H1 (cell line): Measurements from ENCODE around the gene SLC13A2. TPM values are rescaled to one million over a fixed set of nuclear protein-coding genes. Genes with fewer than 3 reads are reported as not detected.
A peak's percentile ranks its signal among the peaks of the same experiment; 100 is the strongest.

Experiments
- CTCF ChIA-PET: fragments of 300-600 bp; sonication (Branson Sonifier 250); formaldehyde crosslinking; loops from one replicate; lab custom pipeline; 2021; ENCODE audit not compliant: partially characterized antibody; lab: Charles Lee
- POLR2A ChIA-PET: fragments of 300-600 bp; sonication (Branson Sonifier 250); formaldehyde crosslinking; loops from one replicate; lab custom pipeline; 2021; ENCODE audit warnings: inconsistent platforms; ENCODE audit not compliant: partially characterized antibody; lab: Charles Lee
- DNase-seq, 2 experiments: peaks; one replicate each; pipeline versions ENCODE4 v3.0.0 to v3.0.0-alpha.2; 2010 to 2022; ENCODE audit warnings: low spot score in 2 of 2, low read depth in 1 of 2, mixed read lengths in 1 of 2
- FAIRE-seq: peaks from 2 replicates; lab custom pipeline; 2011; peaks lifted over from hg19 to GRCh38; lab: Jason Lieb, UNC
- H2AFZ ChIP-seq: 2 replicates; pipeline ENCODE4 v1.8.1; 2012; ENCODE audit warnings: low read length, inconsistent platforms
- H2AK5ac ChIP-seq: 2 replicates; pipeline ENCODE4 v1.6.1; 2013; ENCODE audit warnings: low read depth, low read length
- H2BK120ac ChIP-seq: replicated peaks from 2 replicates; pipeline ENCODE3; 2013; ENCODE audit warnings: low read depth, low read length, inconsistent platforms
- H2BK12ac ChIP-seq: 2 replicates; pipeline ENCODE4 v1.6.1; 2013; ENCODE audit warnings: low read depth, low read length
- H2BK15ac ChIP-seq: 2 replicates; pipeline ENCODE4 v1.6.1; 2013; ENCODE audit warnings: low read length
- H2BK20ac ChIP-seq: 2 replicates; pipeline ENCODE4 v1.6.1; 2013; ENCODE audit warnings: low read length
- H2BK5ac ChIP-seq: 2 replicates; pipeline ENCODE4 v1.6.1; 2013; ENCODE audit warnings: low read depth, low read length
- H3K14ac ChIP-seq: 2 replicates; pipeline ENCODE4 v1.6.1; 2013; ENCODE audit warnings: inconsistent platforms; ENCODE audit not compliant: insufficient read length
- H3K18ac ChIP-seq: 2 replicates; pipeline ENCODE4 v1.6.1; 2013; ENCODE audit warnings: low read length; ENCODE audit errors: extremely low read depth
- H3K23ac ChIP-seq: 2 replicates; pipeline ENCODE4 v1.6.1; 2013; ENCODE audit warnings: inconsistent platforms; ENCODE audit not compliant: insufficient read length
- H3K23me2 ChIP-seq: 2 replicates; pipeline ENCODE4 v1.6.1; 2013; ENCODE audit warnings: low read depth, low read length
- H3K27ac ChIP-seq: 2 replicates; pipeline ENCODE4 v1.6.1; 2011; ENCODE audit warnings: low read depth, low read length, inconsistent platforms
- H3K27me3 ChIP-seq, 4 experiments: replicated peaks in 1 of 4; 1 replicate in 1 of 4; 2 replicates in 3 of 4; pipeline versions ENCODE4 v1.6.1 to v1.8.1; 2011 to 2013; ENCODE audit warnings: low read length in 3 of 4, mild to moderate bottlenecking in 3 of 4, inconsistent platforms in 2 of 4, mixed read lengths in 2 of 4, moderate library complexity in 1 of 4; ENCODE audit not compliant: control insufficient read depth in 3 of 4, insufficient read depth in 3 of 4; ENCODE audit errors: extremely low read depth in 1 of 4
- H3K36me3 ChIP-seq, 4 experiments: 2 replicates each; pipeline versions ENCODE4 v1.6.1 to v1.8.1; 2011 to 2013; ENCODE audit warnings: mild to moderate bottlenecking in 4 of 4, low read length in 3 of 4, moderate library complexity in 2 of 4, control low read depth in 1 of 4, inconsistent platforms in 1 of 4; ENCODE audit not compliant: insufficient read depth in 4 of 4, control insufficient read depth in 2 of 4
- H3K4ac ChIP-seq: replicated peaks from 2 replicates; pipeline ENCODE3; 2013; ENCODE audit warnings: low read length, low read depth, mixed read lengths, inconsistent platforms; ENCODE audit not compliant: insufficient read length
- H3K4me1 ChIP-seq, 4 experiments: replicated peaks in 1 of 4; 1 replicate in 1 of 4; 2 replicates in 3 of 4; pipeline versions ENCODE4 v1.6.1 to v1.8.1; 2011 to 2013; ENCODE audit warnings: low read length in 3 of 4, inconsistent platforms in 2 of 4, mixed read lengths in 1 of 4; ENCODE audit not compliant: insufficient read depth in 4 of 4, control insufficient read depth in 3 of 4
- H3K4me2 ChIP-seq, 2 experiments: 2 replicates each; pipeline versions ENCODE4 v1.6.1 to v1.8.1; 2011 to 2013; ENCODE audit warnings: low read depth in 2 of 2, low read length in 2 of 2, control low read depth in 1 of 2, inconsistent platforms in 1 of 2, mild to moderate bottlenecking in 1 of 2; ENCODE audit not compliant: insufficient read depth in 1 of 2
- H3K4me3 ChIP-seq, 4 experiments: fragments of 200-600, 300-600 bp in 1 of 4; sonication (generic), shearing (Covaris generic), sonication (Bioruptor Twin) in 1 of 4; 2 replicates each; pipeline versions ENCODE4 v1.5.1 to v1.8.1; 2011 to 2016; ENCODE audit warnings: low read length in 4 of 4, low read depth in 3 of 4, control low read depth in 2 of 4, inconsistent platforms in 2 of 4, mild to moderate bottlenecking in 2 of 4, mixed read lengths in 1 of 4, moderate library complexity in 1 of 4; ENCODE audit not compliant: insufficient read depth in 2 of 4; ENCODE audit errors: extremely low read depth in 1 of 4
- H3K56ac ChIP-seq: replicated peaks from 2 replicates; pipeline ENCODE3; 2013; ENCODE audit warnings: low read depth, mild to moderate bottlenecking, mixed read lengths, low read length, inconsistent platforms; ENCODE audit not compliant: insufficient read length
- H3K79me1 ChIP-seq: 2 replicates; pipeline ENCODE4 v1.6.1; 2013; ENCODE audit warnings: low read depth, low read length, control low read depth
- H3K79me2 ChIP-seq, 2 experiments: 2 replicates each; pipeline versions ENCODE4 v1.6.1 to v1.8.1; 2012 to 2013; ENCODE audit warnings: low read length in 2 of 2, mild to moderate bottlenecking in 2 of 2, inconsistent platforms in 1 of 2; ENCODE audit not compliant: insufficient read depth in 2 of 2, control insufficient read depth in 1 of 2
- H3K9ac ChIP-seq, 4 experiments: replicated peaks in 1 of 4; 1 replicate in 1 of 4; 2 replicates in 3 of 4; pipeline versions ENCODE4 v1.6.1 to v1.8.1; 2011 to 2013; ENCODE audit warnings: low read depth in 3 of 4, low read length in 3 of 4, control low read depth in 2 of 4, mild to moderate bottlenecking in 2 of 4, moderate library complexity in 2 of 4, inconsistent platforms in 1 of 4; ENCODE audit errors: extremely low read depth in 1 of 4
- H3K9me3 ChIP-seq, 2 experiments: 2 replicates each; pipeline versions ENCODE4 v1.6.1 to v1.8.1; 2012 to 2013; ENCODE audit warnings: mild to moderate bottlenecking in 2 of 2, moderate library complexity in 2 of 2, control low read depth in 1 of 2, inconsistent platforms in 1 of 2, low read depth in 1 of 2, low read length in 1 of 2, mixed read lengths in 1 of 2; ENCODE audit not compliant: insufficient read depth in 2 of 2
- H4K20me1 ChIP-seq, 2 experiments: replicated peaks in 1 of 2; 2 replicates each; pipeline versions ENCODE3 to v1.8.1; 2011 to 2013; ENCODE audit warnings: inconsistent platforms in 2 of 2, low read length in 2 of 2, mild to moderate bottlenecking in 1 of 2; ENCODE audit not compliant: insufficient read depth in 2 of 2, control insufficient read depth in 1 of 2
- H4K5ac ChIP-seq: 2 replicates; pipeline ENCODE4 v1.6.1; 2013; ENCODE audit warnings: low read length, low read depth, mixed read lengths, inconsistent platforms; ENCODE audit not compliant: insufficient read length
- H4K8ac ChIP-seq: 2 replicates; pipeline ENCODE4 v1.8.0; 2013; ENCODE audit warnings: mild to moderate bottlenecking, moderate library complexity, low read length, inconsistent platforms; ENCODE audit not compliant: insufficient read depth; ENCODE audit errors: extremely low read depth
- H4K91ac ChIP-seq: replicated peaks from 2 replicates; pipeline ENCODE3; 2013; ENCODE audit warnings: low read length, mixed read lengths, inconsistent platforms; ENCODE audit not compliant: insufficient read length
- CHD1 ChIP-seq: IDR thresholded peaks from 2 replicates; pipeline ENCODE4 v1.6.1; 2012; ENCODE audit warnings: low read depth, low read length, improper control_type of control experiment
- RAD21 ChIP-seq, 2 experiments: IDR thresholded peaks in 1 of 2; conservative IDR thresholded peaks in 1 of 2; 2 replicates each; pipeline ENCODE4 v1.6.1; 2011; ENCODE audit warnings: low read depth in 2 of 2, low read length in 2 of 2, improper control_type of control experiment in 1 of 2, inconsistent platforms in 1 of 2, mild to moderate bottlenecking in 1 of 2, moderate library complexity in 1 of 2
- WGBS, 2 experiments: shearing (Covaris generic) in 1 of 2; methylation state at CpG; one replicate each; pipeline versions ENCODE4 v1.1.6 to v1.1.7; 2013 to 2015; ENCODE audit warnings: low lambda C conversion rate in 2 of 2, mixed read lengths in 2 of 2, inconsistent platforms in 1 of 2, low coverage in 1 of 2, missing lambda C conversion rate in 1 of 2; ENCODE audit not compliant: insufficient replicate concordance in 2 of 2, insufficient coverage in 1 of 2, insufficient read length in 1 of 2; ENCODE audit errors: extremely low coverage in 1 of 2, missing lambda C conversion rate in 1 of 2; 5-methylcytosine and 5-hydroxymethylcytosine counted together
- polyA plus RNA-seq, 7 experiments: library from polyadenylated mRNA; depleted of rRNA in 3 of 7; stranded (reverse) in 5 of 7; unstranded in 2 of 7; fragments of >200 nt in 5 of 7; fragments of 200-250 nt in 2 of 7; gene quantifications; 1 replicate in 5 of 7; 2 replicates in 1 of 7; 4 replicates in 1 of 7; pipeline versions ENCODE4 v1.2.1 to v1.2.3, GENCODE V29; 2011 to 2013; ENCODE audit warnings: missing spikeins in 2 of 7, mixed read lengths in 2 of 7
- total RNA-seq: library from RNA; stranded (reverse); fragmentation: NEBNext Ultra II Directional; extraction: Animal tissue kit (Norgen Biotek cat#: 25700); gene quantifications from 2 replicates; pipeline ENCODE4 v1.2.1, GENCODE V29; 2021
- TF ChIP-seq, protein P1 (sequence below), 3 experiments: IDR thresholded peaks; 1 replicate in 2 of 3; 2 replicates in 1 of 3; pipeline versions ENCODE4 v1.5.1 to v1.6.1; 2011; ENCODE audit warnings: low read length in 3 of 3, mild to moderate bottlenecking in 3 of 3, inconsistent platforms in 2 of 3, low read depth in 1 of 3, moderate library complexity in 1 of 3; ENCODE audit not compliant: insufficient read depth in 1 of 3; ENCODE audit errors: control extremely low read depth in 1 of 3

SLC13A2 gene
- total and polyA plus RNA-seq, 2 of the 8 experiments (the other 6 are each of a cell fraction or from before 2014, with no cell fraction given): not detected

DNA sequence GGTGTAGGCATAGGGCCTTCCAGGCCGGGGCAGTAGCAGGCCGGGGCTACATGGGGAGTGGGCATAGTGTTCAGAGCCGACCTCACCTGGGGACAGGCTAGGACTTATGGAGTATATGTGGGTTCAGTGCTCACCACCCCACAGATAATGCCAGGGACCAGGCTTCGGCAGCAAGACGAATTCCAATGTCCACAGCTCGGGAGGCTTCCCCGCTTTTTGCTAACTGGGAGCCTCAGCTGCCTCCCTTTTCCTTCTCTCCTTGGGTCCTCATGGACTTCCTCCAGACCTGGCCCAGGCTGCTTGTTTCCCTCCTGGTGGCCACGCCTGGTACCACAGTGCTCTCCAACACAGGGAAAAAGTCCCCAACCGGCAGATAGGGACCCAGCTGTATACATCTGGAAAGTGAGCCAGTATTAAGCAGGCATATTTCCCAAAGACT is 47.3 kb upstream of the SLC13A2 start:
- no peak overlapping the region for H3K27ac ChIP-seq
- H4K5ac ChIP-seq: no peak overlapping the region
- peak; percentile 44 to 58 for TF ChIP-seq RAD21 (IDR thresholded peaks at IDR 0.05 in 1 of 2, conservative IDR thresholded peaks at IDR 0.05 in 1 of 2; ENCODE audit: low read depth in 2 of 2, low read length in 2 of 2)
- TF ChIP-seq, protein P1, sequence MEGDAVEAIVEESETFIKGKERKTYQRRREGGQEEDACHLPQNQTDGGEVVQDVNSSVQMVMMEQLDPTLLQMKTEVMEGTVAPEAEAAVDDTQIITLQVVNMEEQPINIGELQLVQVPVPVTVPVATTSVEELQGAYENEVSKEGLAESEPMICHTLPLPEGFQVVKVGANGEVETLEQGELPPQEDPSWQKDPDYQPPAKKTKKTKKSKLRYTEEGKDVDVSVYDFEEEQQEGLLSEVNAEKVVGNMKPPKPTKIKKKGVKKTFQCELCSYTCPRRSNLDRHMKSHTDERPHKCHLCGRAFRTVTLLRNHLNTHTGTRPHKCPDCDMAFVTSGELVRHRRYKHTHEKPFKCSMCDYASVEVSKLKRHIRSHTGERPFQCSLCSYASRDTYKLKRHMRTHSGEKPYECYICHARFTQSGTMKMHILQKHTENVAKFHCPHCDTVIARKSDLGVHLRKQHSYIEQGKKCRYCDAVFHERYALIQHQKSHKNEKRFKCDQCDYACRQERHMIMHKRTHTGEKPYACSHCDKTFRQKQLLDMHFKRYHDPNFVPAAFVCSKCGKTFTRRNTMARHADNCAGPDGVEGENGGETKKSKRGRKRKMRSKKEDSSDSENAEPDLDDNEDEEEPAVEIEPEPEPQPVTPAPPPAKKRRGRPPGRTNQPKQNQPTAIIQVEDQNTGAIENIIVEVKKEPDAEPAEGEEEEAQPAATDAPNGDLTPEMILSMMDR (IDR thresholded peaks at IDR 0.05; ENCODE audit: control extremely low read depth in 1 of 3, insufficient read depth in 1 of 3, low read depth in 1 of 3, low read length in 3 of 3): peak; percentile 69 to 80 (median 78)
- no peak for TF ChIP-seq CHD1
- TF ChIP-seq, all 59 proteins: peak for 2
- FAIRE-seq (peak; percentile 13), DNase-seq (peak in 1 of 2 experiments; percentile 84)
- ChIA-PET POLR2A (interaction anchor here (1.1 to 1.4 kb wide), 2 partner anchors 18 to 20 kb away, joined by 3 read pairs; partner anchors contain the start of gene SLC46A1), CTCF (interaction anchor here (0.7 to 2.9 kb wide), 19 partner anchors 9 to 181 kb away, joined by 3 to 22 read pairs (median 4); partner anchors contain the start of gene VTN)
- no peaks in the 10 kb centered on the region for H3K27me3 ChIP-seq
- no peaks in the 10 kb centered on the region for H3K79me1 ChIP-seq
- H4K91ac ChIP-seq: no peak overlapping the region
- no peak overlapping the region for H3K18ac ChIP-seq
- no peak overlapping the region for H2AK5ac ChIP-seq
- H3K4me1 ChIP-seq: no peaks in the 10 kb centered on the region; a peak in 1 of 7 replicates
- no peaks in the 10 kb centered on the region for H3K23me2 ChIP-seq
- no peaks in the 10 kb centered on the region for H3K79me2 ChIP-seq
- H3K9ac ChIP-seq: no peak overlapping the region
- H3K36me3 ChIP-seq: no peaks in the 10 kb centered on the region
- H3K23ac ChIP-seq: no peak overlapping the region
- no peak overlapping the region for H3K4me3 ChIP-seq
- no peak overlapping the region for H2BK20ac ChIP-seq
- H4K20me1 ChIP-seq: no peaks in the 10 kb centered on the region
- no peak overlapping the region for H3K4ac ChIP-seq
- H3K4me2 ChIP-seq: no peak overlapping the region
- H4K8ac ChIP-seq: no peak overlapping the region
- H2BK5ac ChIP-seq: no peak overlapping the region
- H3K9me3 ChIP-seq: no peaks in the 10 kb centered on the region
- H2AFZ ChIP-seq: no peak overlapping the region
- H2BK120ac ChIP-seq: no peak overlapping the region
- 89% methylated on average over 8 of the region's 9 CpGs; no CpG with 5 or more reads in 1 of the 2 experiments for WGBS, 2 experiments
- no peak overlapping the region for H2BK15ac ChIP-seq
- no peak overlapping the region for H2BK12ac ChIP-seq
- H3K56ac ChIP-seq: no peak overlapping the region
- H3K14ac ChIP-seq: no peak overlapping the region
